ENCODE results near the gene RICTOR.
"Not testable (repeated sequence)": the region's sequence is repeated elsewhere in the genome, so short reads cannot be mapped to it uniquely, and the experiment has no call there.

GRCh38 chr5:39010958-39011357 is 63.2 kb downstream of the RICTOR start:
- not testable (repeated sequence) for TF ChIP-seq POLR2A, CTCF (IDR thresholded peaks at IDR 0.05)

Measured in esophagus squamous epithelium (tissue), 4 donors.